Measurements from ENCODE around the gene ING5.

The ING5 gene

GRCh38 chr2:241702155-241703031, 554 bp downstream of the ING5 start:
- peak overlapping the region; percentile 78 to 96 for H3K4me3 ChIP-seq (ENCODE audit: low read depth in 1 of 2, low read length in 2 of 2)
- peak overlapping the region; percentile 88 for H3K4me2 ChIP-seq (ENCODE audit: insufficient read depth, low read length)
- H4K20me1 ChIP-seq (ENCODE audit: insufficient read depth, low read length) = peaks cover 14% of the 10 kb centered on the region
- H3K27me3 ChIP-seq (ENCODE audit: insufficient read depth, low read length, poor library complexity) = no peaks in the 10 kb centered on the region
- ATAC-seq (ENCODE audit: insufficient read depth, low read depth) (peak; percentile 68), DNase-seq (peak; percentile 84)
- H3K9me3 ChIP-seq (ENCODE audit: insufficient read depth, low read length, severe bottlenecking) = peaks cover 13% of the 10 kb centered on the region
- peaks cover 42% of the 10 kb centered on the region for H3K79me2 ChIP-seq (ENCODE audit: insufficient read depth, low read length)
- H3K27ac ChIP-seq (ENCODE audit: low read length) = peak overlapping the region; percentile 81
- TF ChIP-seq, protein P1, sequence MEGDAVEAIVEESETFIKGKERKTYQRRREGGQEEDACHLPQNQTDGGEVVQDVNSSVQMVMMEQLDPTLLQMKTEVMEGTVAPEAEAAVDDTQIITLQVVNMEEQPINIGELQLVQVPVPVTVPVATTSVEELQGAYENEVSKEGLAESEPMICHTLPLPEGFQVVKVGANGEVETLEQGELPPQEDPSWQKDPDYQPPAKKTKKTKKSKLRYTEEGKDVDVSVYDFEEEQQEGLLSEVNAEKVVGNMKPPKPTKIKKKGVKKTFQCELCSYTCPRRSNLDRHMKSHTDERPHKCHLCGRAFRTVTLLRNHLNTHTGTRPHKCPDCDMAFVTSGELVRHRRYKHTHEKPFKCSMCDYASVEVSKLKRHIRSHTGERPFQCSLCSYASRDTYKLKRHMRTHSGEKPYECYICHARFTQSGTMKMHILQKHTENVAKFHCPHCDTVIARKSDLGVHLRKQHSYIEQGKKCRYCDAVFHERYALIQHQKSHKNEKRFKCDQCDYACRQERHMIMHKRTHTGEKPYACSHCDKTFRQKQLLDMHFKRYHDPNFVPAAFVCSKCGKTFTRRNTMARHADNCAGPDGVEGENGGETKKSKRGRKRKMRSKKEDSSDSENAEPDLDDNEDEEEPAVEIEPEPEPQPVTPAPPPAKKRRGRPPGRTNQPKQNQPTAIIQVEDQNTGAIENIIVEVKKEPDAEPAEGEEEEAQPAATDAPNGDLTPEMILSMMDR (IDR thresholded peaks at IDR 0.05; ENCODE audit: borderline replicate concordance, extremely low read depth, low read length, poor library complexity, severe bottlenecking) = peak; percentile 67
- TF ChIP-seq EZH2 (IDR thresholded peaks at IDR 0.05; ENCODE audit: borderline replicate concordance, low read depth, low read length, severe bottlenecking) = no peak
- H3K36me3 ChIP-seq (ENCODE audit: insufficient read depth, low read length) = peaks cover 35% of the 10 kb centered on the region
- H2AFZ ChIP-seq (ENCODE audit: low read depth, low read length) = peak overlapping the region; percentile 77
- peak overlapping the region; percentile 99 for H3K9ac ChIP-seq (ENCODE audit: low read depth, low read length)
- H3K4me1 ChIP-seq (ENCODE audit: insufficient read depth, low read length) = peaks cover 19% of the 10 kb centered on the region

- peak overlapping the region; percentile 69 to 78; a peak in 3 of 4 replicates for H3K4me3 ChIP-seq (ENCODE audit: low read depth in 1 of 2, low read length in 2 of 2)
- peaks cover 19% of the 10 kb centered on the region for H3K4me1 ChIP-seq (ENCODE audit: insufficient read depth, low read length)
- ATAC-seq (ENCODE audit: insufficient read depth, low read depth) (no peak), DNase-seq (no peak)
- H3K27ac ChIP-seq (ENCODE audit: low read length) = peak overlapping the region; percentile 36
- H3K79me2 ChIP-seq (ENCODE audit: insufficient read depth, low read length) = peaks cover 42% of the 10 kb centered on the region
- peaks cover 41% of the 10 kb centered on the region for H3K36me3 ChIP-seq (ENCODE audit: insufficient read depth, low read length)
- TF ChIP-seq, protein P1 (IDR thresholded peaks at IDR 0.05; ENCODE audit: borderline replicate concordance, extremely low read depth, low read length, poor library complexity, severe bottlenecking) = no peak
- TF ChIP-seq EZH2 (IDR thresholded peaks at IDR 0.05; ENCODE audit: borderline replicate concordance, low read depth, low read length, severe bottlenecking) = no peak
- peak overlapping the region; percentile 99 for H3K9ac ChIP-seq (ENCODE audit: low read depth, low read length)
- H4K20me1 ChIP-seq (ENCODE audit: insufficient read depth, low read length) = peaks cover 14% of the 10 kb centered on the region
- 0 out of 2 replicates have a peak overlapping the region, but pooled peaks have one; percentile 77 for H2AFZ ChIP-seq (ENCODE audit: low read depth, low read length)
- peak overlapping the region; percentile 88 for H3K4me2 ChIP-seq (ENCODE audit: insufficient read depth, low read length)
- no peaks in the 10 kb centered on the region for H3K27me3 ChIP-seq (ENCODE audit: insufficient read depth, low read length, poor library complexity)
- peaks cover 13% of the 10 kb centered on the region for H3K9me3 ChIP-seq (ENCODE audit: insufficient read depth, low read length, severe bottlenecking)
Measured at GRCh38 chr2:241703032-241703604, 1.3 kb downstream of the ING5 start.

- H2AFZ ChIP-seq (ENCODE audit: low read depth, low read length) = no peak overlapping the region
- peaks cover 9% of the 10 kb centered on the region for H3K4me1 ChIP-seq (ENCODE audit: insufficient read depth, low read length)
- H4K20me1 ChIP-seq (ENCODE audit: insufficient read depth, low read length) = peaks cover 14% of the 10 kb centered on the region
- DNase-seq (no peak), ATAC-seq (ENCODE audit: insufficient read depth, low read depth) (no peak)
- peaks cover 30% of the 10 kb centered on the region for H3K79me2 ChIP-seq (ENCODE audit: insufficient read depth, low read length)
- peaks cover 13% of the 10 kb centered on the region for H3K9me3 ChIP-seq (ENCODE audit: insufficient read depth, low read length, severe bottlenecking)
- H3K4me2 ChIP-seq (ENCODE audit: insufficient read depth, low read length) = no peak overlapping the region
- H3K4me3 ChIP-seq (ENCODE audit: low read depth in 1 of 2, low read length in 2 of 2) = no peak overlapping the region
- peaks cover 68% of the 10 kb centered on the region for H3K36me3 ChIP-seq (ENCODE audit: insufficient read depth, low read length)
- no peak overlapping the region for H3K27ac ChIP-seq (ENCODE audit: low read length)
- H3K9ac ChIP-seq (ENCODE audit: low read depth, low read length) = no peak overlapping the region
- TF ChIP-seq, protein P1 (IDR thresholded peaks at IDR 0.05; ENCODE audit: borderline replicate concordance, extremely low read depth, low read length, poor library complexity, severe bottlenecking) = no peak
- TF ChIP-seq EZH2 (IDR thresholded peaks at IDR 0.05; ENCODE audit: borderline replicate concordance, low read depth, low read length, severe bottlenecking) = no peak
- H3K27me3 ChIP-seq (ENCODE audit: insufficient read depth, low read length, poor library complexity) = no peaks in the 10 kb centered on the region
Measured at GRCh38 chr2:241706537-241706936, 4.7 kb downstream of the ING5 start.
